ENCODE results near the gene UBE2F.
A peak's percentile ranks its signal among the peaks of the same experiment; 100 is the strongest.
"Not testable (repeated sequence)": the region's sequence is repeated elsewhere in the genome, so short reads cannot be mapped to it uniquely, and the experiment has no call there.

Gene UBE2F

GRCh38 chr2:238053191-238053776, 86.5 kb downstream of the UBE2F start:
- no peak for DNase-seq (ENCODE audit: low read depth)

DNA sequence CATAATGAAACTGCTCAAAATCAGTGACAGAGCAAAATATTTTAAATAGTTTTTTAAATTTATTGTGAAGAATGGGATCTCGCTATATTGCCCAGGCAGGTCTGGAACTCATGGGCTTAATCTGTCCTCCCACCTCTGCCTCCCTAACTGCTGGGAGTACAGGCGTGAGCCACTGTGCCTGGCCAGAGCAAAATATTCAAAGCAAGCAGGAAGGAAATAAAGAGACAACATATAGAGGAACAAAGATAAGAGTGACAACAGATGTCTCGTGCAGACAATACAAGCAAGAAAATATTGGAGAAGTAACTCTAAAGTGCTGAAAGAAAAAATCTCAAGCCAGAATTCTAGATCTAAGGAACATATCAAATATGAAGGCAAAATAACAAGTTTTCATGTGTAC, 89.0 kb downstream of the UBE2F start:
- no peak for DNase-seq (ENCODE audit: low read depth)

- DNase-seq (ENCODE audit: low read depth), result not testable (repeated sequence)
These were observed 91.1 kb downstream of the UBE2F start for GRCh38 chr2:238057696-238058575.

DNA sequence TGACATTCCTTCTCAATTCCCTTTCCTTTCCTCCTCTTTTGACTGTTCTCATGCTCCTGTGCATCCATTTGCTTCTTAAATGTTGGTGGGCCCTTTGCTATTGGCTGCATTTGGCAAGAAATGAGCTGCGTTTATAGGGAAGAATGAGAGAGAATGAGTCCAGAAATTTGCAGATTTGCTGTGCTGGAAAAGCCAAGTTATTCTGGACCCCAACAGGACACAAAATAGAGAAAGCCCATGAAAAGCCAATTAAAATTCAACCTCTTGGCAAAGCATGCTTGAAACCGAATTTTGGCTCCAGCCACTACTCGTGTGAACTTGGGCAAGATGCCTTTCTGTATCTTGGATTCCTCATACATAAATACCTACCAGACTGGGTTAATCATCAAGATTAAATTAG, 92.7 kb downstream of the UBE2F start:
- no peak for DNase-seq (ENCODE audit: low read depth)

GRCh38 chr2:238060096-238060541, 93.3 kb downstream of the UBE2F start:
- peak; percentile 5 for DNase-seq (ENCODE audit: low read depth)

- DNase-seq (ENCODE audit: low read depth), result peak; percentile 98
These were observed 93.9 kb downstream of the UBE2F start, which contains the start of gene SCLY for GRCh38 chr2:238060542-238061314. TSS of gene SCLY (plus strand) at chr2:238061001. CDS start at chr2:238061055, 54 bp downstream.

DNA sequence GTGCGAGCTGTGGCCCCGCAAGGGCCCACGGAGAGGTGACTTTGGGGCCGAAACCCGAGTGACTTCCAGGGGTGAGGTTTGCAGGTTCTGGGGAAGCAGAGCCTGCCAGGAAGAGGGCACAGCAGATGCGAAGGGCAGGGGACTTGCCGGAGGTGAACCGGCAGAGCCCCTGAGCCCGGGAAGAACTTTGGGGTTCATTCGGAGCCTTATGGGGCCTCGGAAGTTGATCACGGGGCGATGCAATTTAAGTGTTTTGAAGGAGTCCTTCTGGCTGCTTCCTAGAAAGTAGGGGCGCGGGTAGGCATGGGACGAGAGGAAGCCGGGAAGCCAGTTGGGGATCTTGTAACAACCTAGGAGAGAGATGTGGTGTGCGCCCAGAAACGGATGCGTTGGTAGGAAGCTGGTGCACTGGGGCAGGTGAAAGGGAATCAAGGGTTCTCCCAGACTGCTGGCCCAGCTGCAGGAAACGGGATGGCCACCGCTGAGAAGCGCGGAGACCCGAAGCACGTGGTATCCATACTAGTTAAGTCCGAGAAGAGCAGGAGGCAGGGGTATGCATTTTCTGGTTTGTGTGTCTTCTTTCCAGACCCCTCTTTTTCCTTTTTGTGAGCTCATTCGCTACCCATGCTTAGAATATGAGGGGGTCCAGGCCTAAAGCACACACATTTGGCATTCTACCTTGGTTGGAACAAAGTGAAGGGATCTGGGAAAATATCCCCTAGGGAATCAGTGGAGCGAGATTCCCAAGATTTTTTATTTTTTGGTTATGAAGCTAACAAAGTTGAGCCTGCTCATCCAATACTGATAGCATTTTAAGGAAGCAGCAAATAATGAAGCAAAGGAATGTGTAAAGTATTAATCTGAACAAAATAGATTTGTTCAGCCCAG, 94.7 kb downstream of the UBE2F start:
- DNase-seq (ENCODE audit: low read depth), result peak; percentile 8

- DNase-seq (ENCODE audit: low read depth), result no peak
These were observed 96.8 kb downstream of the UBE2F start for GRCh38 chr2:238063414-238064189.

DNA sequence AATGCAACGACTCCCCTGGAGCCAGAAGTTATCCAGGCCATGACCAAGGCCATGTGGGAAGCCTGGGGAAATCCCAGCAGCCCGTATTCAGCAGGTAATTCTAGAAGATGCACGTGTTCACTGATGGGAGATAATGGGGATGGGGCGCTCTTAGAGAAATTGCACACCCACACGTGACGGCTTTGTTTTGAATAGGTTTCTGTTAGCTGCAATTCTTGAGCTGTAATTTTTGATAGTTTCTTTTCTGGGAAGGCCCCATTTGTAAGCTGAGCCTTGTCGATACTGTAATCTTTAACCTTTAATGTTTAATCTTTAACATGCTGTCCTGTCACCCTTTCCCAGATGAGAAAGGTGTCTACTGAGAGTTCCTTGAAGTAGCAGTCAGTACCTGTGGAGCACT, 97.6 kb downstream of the UBE2F start:
- DNase-seq (ENCODE audit: low read depth), result no peak

GRCh38 chr2:238065071-238065846, 98.4 kb downstream of the UBE2F start:
- DNase-seq (ENCODE audit: low read depth), result no peak

DNA sequence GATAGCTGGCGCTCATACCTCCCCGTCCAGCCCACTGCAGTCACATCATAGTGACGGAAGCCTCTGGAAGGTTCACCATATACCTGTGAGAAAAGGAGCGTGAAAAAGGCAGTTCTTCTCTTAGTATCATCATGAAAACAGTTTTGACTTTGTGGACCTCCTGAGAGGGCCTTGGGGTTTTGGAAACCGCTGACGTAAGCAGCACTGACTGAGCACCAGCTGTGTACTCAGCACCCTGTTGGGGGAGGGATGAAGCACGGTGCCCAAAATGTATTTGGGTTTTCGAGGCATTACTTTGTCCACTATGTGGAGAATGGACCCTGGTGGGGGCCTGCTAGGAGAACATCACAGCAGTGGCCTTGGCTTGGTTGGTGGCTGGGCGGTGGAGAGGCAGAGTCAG, 99.4 kb downstream of the UBE2F start:
- DNase-seq (ENCODE audit: low read depth), result no peak

- not testable (repeated sequence) for DNase-seq (ENCODE audit: low read depth)
These were observed 99.9 kb downstream of the UBE2F start for GRCh38 chr2:238066718-238067117.

GRCh38 chr2:238067939-238068338, 101.1 kb downstream of the UBE2F start:
- DNase-seq (ENCODE audit: low read depth), result no peak

GRCh38 chr2:238069021-238069709, 102.4 kb downstream of the UBE2F start:
- DNase-seq (ENCODE audit: low read depth), result no peak

GRCh38 chr2:238069877-238070276, 103.1 kb downstream of the UBE2F start:
- no peak for DNase-seq (ENCODE audit: low read depth)

GRCh38 chr2:238075397-238075796, 108.6 kb downstream of the UBE2F start:
- no peak for DNase-seq (ENCODE audit: low read depth)

- DNase-seq (ENCODE audit: low read depth), result no peak
These were observed 110.5 kb downstream of the UBE2F start for GRCh38 chr2:238077292-238077691.

DNA sequence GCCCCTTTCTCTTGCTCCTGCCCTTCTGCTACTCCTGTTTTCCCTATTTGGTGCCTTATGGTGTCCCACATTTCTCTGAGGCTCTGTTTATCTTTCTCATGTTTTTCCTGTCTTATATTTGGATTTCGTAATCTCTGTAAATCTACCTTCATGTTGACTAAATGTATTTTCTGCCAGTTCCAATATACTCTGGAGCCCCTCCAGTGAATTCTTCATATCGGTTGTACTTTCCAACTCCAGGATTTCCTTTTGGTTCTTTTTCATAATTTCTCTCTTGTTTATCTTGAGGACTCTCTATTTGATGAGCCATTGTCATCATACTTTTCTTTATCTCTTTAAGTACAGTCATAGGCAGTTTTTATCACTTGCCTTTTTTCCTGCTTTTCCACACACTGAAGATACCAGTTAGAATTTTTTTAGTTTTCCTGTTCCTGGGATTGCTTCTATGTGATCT, 113.1 kb downstream of the UBE2F start:
- no peak for DNase-seq (ENCODE audit: low read depth)

DNA sequence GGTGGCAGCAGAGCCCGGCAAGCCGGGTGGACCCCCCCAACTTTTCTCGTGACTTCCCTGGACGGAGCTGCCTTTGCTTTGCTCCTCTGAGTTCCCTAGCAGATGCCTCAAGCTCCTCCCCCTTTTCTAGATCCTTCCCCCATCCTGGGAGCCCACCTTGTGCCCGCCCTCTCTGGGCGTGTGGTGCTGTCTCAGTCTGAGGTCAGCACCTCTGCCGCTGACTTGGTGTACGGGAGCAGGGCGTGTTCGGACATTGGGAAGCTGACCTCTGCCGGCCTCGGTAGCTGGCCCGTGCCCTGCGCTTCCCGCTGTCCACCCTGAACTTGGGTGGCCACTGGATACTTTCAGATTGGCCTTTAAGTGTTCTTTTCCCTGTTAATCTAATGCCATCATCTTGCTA, 113.7 kb downstream of the UBE2F start:
- no peak for DNase-seq (ENCODE audit: low read depth)

All from fibroblast of gingiva (primary cell).